OCI-LY3 (cell line): Measurements from ENCODE around the gene BBS1.
"Not testable (repeated sequence)": the region's sequence is repeated elsewhere in the genome, so short reads cannot be mapped to it uniquely, and the experiment has no call there.

Experiments used
- H2AFZ ChIP-seq: fragments of 200-600, 300-600 bp; shearing (Covaris generic); 2 replicates; pipeline ENCODE4 v1.6.0; 2014; ENCODE audit warnings: antibody characterized with exemption, low read depth, low read length
- H3K27ac ChIP-seq: fragments of 200-600, 300-600 bp; sonication (generic); 2 replicates; pipeline ENCODE4 v1.5.1; 2014; ENCODE audit warnings: mild to moderate bottlenecking, low read length, moderate library complexity, mixed read lengths
- H3K27me3 ChIP-seq: fragments of 200-600, 300-600 bp; sonication (generic); 2 replicates; pipeline ENCODE4 v1.6.1; 2014; ENCODE audit warnings: low read depth, low read length, mixed read lengths
- H3K36me3 ChIP-seq: fragments of 200-600, 300-600 bp; sonication (generic); replicated peaks from 2 replicates; pipeline ENCODE3; 2014; ENCODE audit warnings: low read depth, low read length, mixed read lengths
- H3K4me1 ChIP-seq: fragments of 300-600, 200-600 bp; sonication (generic); 2 replicates; pipeline ENCODE4 v1.6.1; 2014; ENCODE audit warnings: low read length, mixed read lengths
- H3K4me2 ChIP-seq: fragments of 200-600, 300-600 bp; sonication (generic); 2 replicates; pipeline ENCODE4 v1.6.1; 2014; ENCODE audit warnings: low read length, mixed read lengths
- H3K4me3 ChIP-seq: fragments of 300-600, 200-600 bp; sonication (generic); 2 replicates; pipeline ENCODE4 v1.5.1; 2014; ENCODE audit warnings: antibody characterized with exemption, mild to moderate bottlenecking, low read length, moderate library complexity
- H3K79me2 ChIP-seq: fragments of 300-600, 200-600 bp; shearing (Covaris generic); 2 replicates; pipeline ENCODE4 v1.6.1; 2014; ENCODE audit warnings: mild to moderate bottlenecking, low read length, mixed read lengths
- H3K9ac ChIP-seq: fragments of 300-600, 200-600 bp; shearing (Covaris generic); 2 replicates; pipeline ENCODE4 v1.6.0; 2014; ENCODE audit warnings: mild to moderate bottlenecking, low read length, moderate library complexity
- H3K9me3 ChIP-seq: fragments of 200-600, 300-600 bp; shearing (Covaris generic); 2 replicates; pipeline ENCODE4 v1.6.1; 2014; ENCODE audit warnings: low read length, mixed read lengths; ENCODE audit not compliant: insufficient read depth
- H4K20me1 ChIP-seq: fragments of 200-600, 300-600 bp; sonication (generic); 2 replicates; pipeline ENCODE4 v1.6.1; 2016; ENCODE audit warnings: low read length, mixed read lengths; ENCODE audit not compliant: insufficient read depth
- EZH2phosphoT487 ChIP-seq: fragments of 200-600 bp; shearing (Covaris generic); IDR thresholded peaks from 2 replicates; pipeline ENCODE4 v1.6.1; 2018; ENCODE audit warnings: antibody characterized with exemption, mixed run types, low read depth
- TF ChIP-seq, protein P1 (sequence below): fragments of 200-600, 300-600 bp; sonication (generic); IDR thresholded peaks from 2 replicates; pipeline ENCODE4 v1.5.1; 2014; ENCODE audit warnings: antibody characterized with exemption, low read length, low read depth

BBS1 gene

DNA sequence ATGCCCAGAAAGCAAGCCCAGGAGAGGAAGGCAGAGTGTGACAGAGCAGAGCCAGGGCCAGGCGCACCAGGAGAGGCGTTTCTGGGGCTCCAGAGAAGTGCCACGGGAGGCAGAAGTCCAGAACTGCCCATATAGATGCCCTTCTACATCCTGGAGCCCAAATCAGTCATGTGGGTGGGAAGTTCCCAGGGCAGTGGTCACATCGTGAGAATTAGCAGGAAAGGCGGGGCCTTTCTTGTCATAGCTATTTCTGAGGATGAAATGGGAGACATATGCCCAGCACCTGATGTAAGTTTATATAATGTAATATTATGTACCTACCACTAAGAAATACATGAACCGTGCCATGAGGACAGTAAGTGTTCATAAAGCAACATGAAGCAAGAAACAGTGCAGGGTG, 22.3 kb downstream of the BBS1 start:
- H3K36me3 ChIP-seq: peaks cover 14% of the 10 kb centered on the region
- H3K9ac ChIP-seq: no peak overlapping the region
- H4K20me1 ChIP-seq: no peaks in the 10 kb centered on the region
- H2AFZ ChIP-seq: no peak overlapping the region
- no peaks in the 10 kb centered on the region for H3K79me2 ChIP-seq
- no peak overlapping the region for H3K27ac ChIP-seq
- H3K4me1 ChIP-seq: no peaks in the 10 kb centered on the region
- no peak overlapping the region for H3K4me3 ChIP-seq
- no peaks in the 10 kb centered on the region for H3K27me3 ChIP-seq
- no peak overlapping the region for H3K4me2 ChIP-seq
- no peaks in the 10 kb centered on the region for H3K9me3 ChIP-seq
- TF ChIP-seq, protein P1, sequence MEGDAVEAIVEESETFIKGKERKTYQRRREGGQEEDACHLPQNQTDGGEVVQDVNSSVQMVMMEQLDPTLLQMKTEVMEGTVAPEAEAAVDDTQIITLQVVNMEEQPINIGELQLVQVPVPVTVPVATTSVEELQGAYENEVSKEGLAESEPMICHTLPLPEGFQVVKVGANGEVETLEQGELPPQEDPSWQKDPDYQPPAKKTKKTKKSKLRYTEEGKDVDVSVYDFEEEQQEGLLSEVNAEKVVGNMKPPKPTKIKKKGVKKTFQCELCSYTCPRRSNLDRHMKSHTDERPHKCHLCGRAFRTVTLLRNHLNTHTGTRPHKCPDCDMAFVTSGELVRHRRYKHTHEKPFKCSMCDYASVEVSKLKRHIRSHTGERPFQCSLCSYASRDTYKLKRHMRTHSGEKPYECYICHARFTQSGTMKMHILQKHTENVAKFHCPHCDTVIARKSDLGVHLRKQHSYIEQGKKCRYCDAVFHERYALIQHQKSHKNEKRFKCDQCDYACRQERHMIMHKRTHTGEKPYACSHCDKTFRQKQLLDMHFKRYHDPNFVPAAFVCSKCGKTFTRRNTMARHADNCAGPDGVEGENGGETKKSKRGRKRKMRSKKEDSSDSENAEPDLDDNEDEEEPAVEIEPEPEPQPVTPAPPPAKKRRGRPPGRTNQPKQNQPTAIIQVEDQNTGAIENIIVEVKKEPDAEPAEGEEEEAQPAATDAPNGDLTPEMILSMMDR: no peak
- no peak for TF ChIP-seq EZH2phosphoT487

DNA sequence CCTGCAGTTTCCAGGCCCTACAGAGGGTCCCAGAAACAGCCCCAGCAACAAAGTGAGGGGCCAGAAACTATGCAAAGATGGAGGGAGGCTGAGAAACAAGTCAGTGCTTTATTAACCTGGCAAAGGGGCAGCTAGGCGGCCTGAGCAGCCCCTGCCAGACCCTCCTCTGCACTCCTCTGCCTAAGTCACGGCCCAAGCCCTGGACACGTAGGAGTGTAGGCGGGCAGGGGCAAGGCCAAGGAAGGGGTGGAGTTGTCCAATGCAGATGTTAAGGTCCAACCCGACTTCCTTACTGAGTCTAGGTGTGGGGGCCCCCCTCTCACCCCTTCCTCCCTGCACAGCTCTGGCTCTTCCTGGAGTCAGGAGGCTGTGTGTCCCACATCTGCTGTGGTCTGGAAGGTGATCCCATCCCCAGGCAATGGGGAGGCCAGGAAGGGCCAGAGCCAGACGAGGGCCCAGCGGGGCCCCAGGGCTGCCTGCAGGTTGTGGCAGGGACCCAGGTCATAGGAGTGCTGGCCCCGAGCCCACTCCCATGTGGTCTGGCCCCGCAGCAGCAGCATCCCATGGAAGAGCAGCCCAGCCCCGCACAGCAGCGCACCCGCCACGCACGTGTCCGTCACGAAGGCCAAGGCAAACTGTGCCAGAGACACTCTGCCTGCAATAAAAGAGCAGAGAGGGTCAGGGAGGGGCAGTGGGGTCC, 28.9 kb downstream of the BBS1 start:
- Histone ChIP-seq H3K27me3 (no peaks in the 10 kb centered on the region), H2AFZ (no peak overlapping the region), H3K9me3 (no peaks in the 10 kb centered on the region), H3K27ac (no peak overlapping the region), H3K36me3 (peaks cover 27% of the 10 kb centered on the region), H3K9ac (no peak overlapping the region), H3K4me3 (no peak overlapping the region), H3K4me2 (no peak overlapping the region), H4K20me1 (no peaks in the 10 kb centered on the region), H3K4me1 (peaks cover 9% of the 10 kb centered on the region), H3K79me2 (no peaks in the 10 kb centered on the region)
- TF ChIP-seq EZH2phosphoT487: no peak
- TF ChIP-seq, protein P1: no peak

DNA sequence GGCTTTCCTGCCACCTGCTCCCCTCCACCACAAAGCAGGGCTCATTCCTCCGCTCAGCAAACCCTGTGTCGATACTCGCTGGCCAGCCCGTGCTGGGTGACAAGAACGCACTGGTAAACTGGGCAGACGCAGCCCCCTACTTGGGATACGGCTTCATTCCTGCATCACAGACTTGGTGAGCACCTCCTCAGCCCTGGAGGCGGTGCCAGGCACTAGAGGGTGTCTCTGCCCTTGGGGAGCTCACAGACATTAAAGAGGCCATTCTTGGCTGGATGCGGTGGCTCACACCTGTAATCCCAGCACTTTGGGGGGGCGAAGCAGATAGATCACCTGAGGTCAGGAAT, 29.4 kb downstream of the BBS1 start:
- H3K79me2 ChIP-seq: no peaks in the 10 kb centered on the region
- no peak overlapping the region for H3K4me2 ChIP-seq
- H3K9me3 ChIP-seq: no peaks in the 10 kb centered on the region
- H3K27me3 ChIP-seq: no peaks in the 10 kb centered on the region
- no peak for TF ChIP-seq EZH2phosphoT487
- TF ChIP-seq, protein P1: no peak
- no peaks in the 10 kb centered on the region for H4K20me1 ChIP-seq
- H3K4me3 ChIP-seq: no peak overlapping the region
- H2AFZ ChIP-seq: no peak overlapping the region
- no peak overlapping the region for H3K27ac ChIP-seq
- H3K36me3 ChIP-seq: peaks cover 27% of the 10 kb centered on the region
- H3K4me1 ChIP-seq: peaks cover 13% of the 10 kb centered on the region
- H3K9ac ChIP-seq: no peak overlapping the region

DNA sequence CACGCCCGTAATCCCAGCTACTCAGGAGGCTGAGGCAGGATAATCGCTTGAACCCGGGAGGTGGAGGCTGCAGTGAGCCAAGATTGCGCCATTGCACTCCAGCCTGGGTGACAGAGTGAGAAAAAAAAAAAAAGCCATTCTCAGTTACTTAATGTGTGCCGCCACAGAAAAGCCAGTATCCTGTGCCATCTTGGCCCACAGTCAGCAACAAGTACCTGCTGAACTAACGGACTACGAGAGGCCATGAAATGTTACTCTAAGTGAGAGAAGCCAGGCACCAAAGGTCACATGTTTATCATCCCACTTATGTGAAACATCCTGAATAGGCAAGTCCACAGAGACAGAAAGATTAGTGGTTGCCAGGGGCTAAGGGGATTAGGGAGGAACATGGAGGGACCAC, 30.2 kb downstream of the BBS1 start:
- Histone ChIP-seq H3K4me1 (peaks cover 14% of the 10 kb centered on the region), H3K36me3 (peaks cover 26% of the 10 kb centered on the region)
- H3K27me3 ChIP-seq, H2AFZ ChIP-seq, H3K4me3 ChIP-seq, H3K27ac ChIP-seq, H3K79me2 ChIP-seq, H3K9me3 ChIP-seq, H3K9ac ChIP-seq, H4K20me1 ChIP-seq, H3K4me2 ChIP-seq: not testable (repeated sequence)

DNA sequence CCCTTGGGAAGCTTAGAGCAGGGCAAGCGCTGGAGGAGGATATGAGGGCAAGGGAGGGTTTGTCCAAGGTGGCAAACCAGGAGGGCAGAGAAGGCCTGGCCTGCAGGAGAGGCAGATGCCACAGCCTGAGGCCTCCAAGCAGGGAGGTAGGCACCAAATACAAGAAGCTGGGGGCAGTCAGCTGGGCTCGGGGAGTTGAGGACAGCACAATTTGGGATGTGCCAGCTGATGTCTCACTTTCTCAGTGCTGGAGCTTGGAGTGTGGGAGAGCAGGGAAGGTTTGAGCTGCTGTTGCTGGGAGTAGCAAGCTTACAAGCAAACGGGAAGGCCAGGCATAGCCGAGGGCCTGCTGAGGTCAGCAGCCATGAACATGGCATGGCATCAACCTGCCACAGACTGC, 31.5 kb downstream of the BBS1 start:
- Histone ChIP-seq H3K79me2 (no peaks in the 10 kb centered on the region; the same call in 1 of the 2 replicates), H3K9me3 (no peaks in the 10 kb centered on the region), H4K20me1 (no peaks in the 10 kb centered on the region), H2AFZ (no peak overlapping the region), H3K9ac (no peak overlapping the region), H3K27me3 (no peaks in the 10 kb centered on the region), H3K36me3 (peaks cover 18% of the 10 kb centered on the region), H3K27ac (no peak overlapping the region), H3K4me2 (no peak overlapping the region), H3K4me1 (peaks cover 15% of the 10 kb centered on the region), H3K4me3 (no peak overlapping the region)
- TF ChIP-seq, protein P1: no peak
- TF ChIP-seq EZH2phosphoT487: no peak
